Brain microvascular endothelial cell (primary cell): ENCODE data around the gene PIK3CD.

Source experiments
- DNase-seq: peaks from one replicate; pipeline ENCODE4 v3.0.0-alpha.2; 2020
- H3K27ac ChIP-seq: fragments of 250-450 bp; sonication (Bioruptor Pico); 2 replicates; pipeline ENCODE4 v1.5.1; 2020; ENCODE audit warnings: mild to moderate bottlenecking, moderate library complexity
- H3K27me3 ChIP-seq: fragments of 250-450 bp; sonication (Bioruptor Pico); replicated peaks from 2 replicates; pipeline ENCODE4 v1.5.1; 2020; ENCODE audit warnings: mild to moderate bottlenecking
- H3K36me3 ChIP-seq: fragments of 250-450 bp; sonication (Bioruptor Pico); replicated peaks from 2 replicates; pipeline ENCODE4 v1.5.1; 2020; ENCODE audit warnings: mild to moderate bottlenecking
- H3K4me3 ChIP-seq: 2 replicates; pipeline ENCODE4 v1.5.1; 2011; ENCODE audit warnings: low read depth, mild to moderate bottlenecking, control low read depth, low read length, moderate library complexity
- in situ Hi-C: cut with HindIII; loops from 2 replicates; pipeline ENCODE4 v1.10.0; 2017; ENCODE audit warnings: low sequenced_read_pairs, low pct_ligation_motif_present
- TF ChIP-seq, protein P1 (sequence below): IDR thresholded peaks from 2 replicates; pipeline ENCODE4 v1.5.1; 2011; ENCODE audit warnings: low read depth, mild to moderate bottlenecking, moderate library complexity, low read length, control low read depth, inconsistent platforms; ENCODE audit errors: missing control alignments

Gene PIK3CD

DNA sequence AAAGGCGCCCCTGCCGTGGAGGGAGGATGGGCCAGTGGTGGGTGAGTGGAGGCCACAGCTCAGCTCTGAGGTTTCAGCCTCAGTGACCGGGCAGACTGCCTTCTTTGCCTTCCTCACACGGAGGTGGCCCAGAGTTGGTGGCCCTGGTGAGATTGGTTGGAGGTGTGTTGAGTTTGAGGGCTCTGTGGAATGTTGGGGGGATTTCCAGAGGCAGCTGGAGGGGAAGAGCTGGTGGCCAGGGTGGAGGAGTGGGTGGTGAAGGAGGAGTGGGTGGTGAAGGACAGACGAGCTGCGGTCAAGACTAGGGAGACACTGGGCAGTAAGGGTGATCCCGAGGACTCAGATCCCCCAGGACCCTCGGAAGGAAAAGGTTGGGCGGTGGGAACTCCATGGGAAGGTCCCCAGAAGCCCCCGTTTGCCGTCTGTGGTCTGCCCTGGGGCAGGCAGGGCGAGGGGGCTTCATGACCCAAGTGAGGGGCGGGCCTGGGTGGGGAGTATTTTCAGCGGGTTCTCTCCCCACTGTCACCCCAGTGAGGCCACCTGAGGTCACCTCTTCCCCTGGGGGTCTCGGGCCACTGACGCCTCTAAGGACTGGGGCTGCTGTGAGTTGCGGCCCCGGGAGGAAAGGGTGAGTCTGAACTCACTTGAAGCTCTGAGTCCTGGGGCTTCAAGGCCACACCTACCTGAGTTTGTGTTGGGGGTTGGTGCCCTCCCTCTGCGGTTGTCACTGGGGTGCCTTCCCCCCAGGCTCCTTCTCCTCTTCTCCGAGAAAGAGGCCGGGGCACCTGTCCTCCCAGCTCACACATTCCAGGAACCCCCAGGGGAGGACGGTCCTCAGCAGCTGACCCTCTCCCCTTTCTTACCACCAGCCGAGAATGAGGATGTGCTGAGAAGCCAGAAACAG is 22.7 kb upstream of the PIK3CD start:
- TF ChIP-seq, protein P1, sequence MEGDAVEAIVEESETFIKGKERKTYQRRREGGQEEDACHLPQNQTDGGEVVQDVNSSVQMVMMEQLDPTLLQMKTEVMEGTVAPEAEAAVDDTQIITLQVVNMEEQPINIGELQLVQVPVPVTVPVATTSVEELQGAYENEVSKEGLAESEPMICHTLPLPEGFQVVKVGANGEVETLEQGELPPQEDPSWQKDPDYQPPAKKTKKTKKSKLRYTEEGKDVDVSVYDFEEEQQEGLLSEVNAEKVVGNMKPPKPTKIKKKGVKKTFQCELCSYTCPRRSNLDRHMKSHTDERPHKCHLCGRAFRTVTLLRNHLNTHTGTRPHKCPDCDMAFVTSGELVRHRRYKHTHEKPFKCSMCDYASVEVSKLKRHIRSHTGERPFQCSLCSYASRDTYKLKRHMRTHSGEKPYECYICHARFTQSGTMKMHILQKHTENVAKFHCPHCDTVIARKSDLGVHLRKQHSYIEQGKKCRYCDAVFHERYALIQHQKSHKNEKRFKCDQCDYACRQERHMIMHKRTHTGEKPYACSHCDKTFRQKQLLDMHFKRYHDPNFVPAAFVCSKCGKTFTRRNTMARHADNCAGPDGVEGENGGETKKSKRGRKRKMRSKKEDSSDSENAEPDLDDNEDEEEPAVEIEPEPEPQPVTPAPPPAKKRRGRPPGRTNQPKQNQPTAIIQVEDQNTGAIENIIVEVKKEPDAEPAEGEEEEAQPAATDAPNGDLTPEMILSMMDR: no peak
- H3K36me3 ChIP-seq: no peaks in the 10 kb centered on the region
- in situ Hi-C loops: no loop called here
- H3K4me3 ChIP-seq: no peak overlapping the region
- no peak for DNase-seq
- H3K27ac ChIP-seq: no peak overlapping the region
- no peaks in the 10 kb centered on the region for H3K27me3 ChIP-seq

- in situ Hi-C loops: no loop called here
- Histone ChIP-seq H3K4me3 (no peak overlapping the region), H3K36me3 (no peaks in the 10 kb centered on the region), H3K27me3 (no peaks in the 10 kb centered on the region), H3K27ac (no peak overlapping the region)
- DNase-seq: no peak
- TF ChIP-seq, protein P1: no peak
Measured at GRCh38 chr1:9629445-9630201, 21.9 kb upstream of the PIK3CD start.

DNA sequence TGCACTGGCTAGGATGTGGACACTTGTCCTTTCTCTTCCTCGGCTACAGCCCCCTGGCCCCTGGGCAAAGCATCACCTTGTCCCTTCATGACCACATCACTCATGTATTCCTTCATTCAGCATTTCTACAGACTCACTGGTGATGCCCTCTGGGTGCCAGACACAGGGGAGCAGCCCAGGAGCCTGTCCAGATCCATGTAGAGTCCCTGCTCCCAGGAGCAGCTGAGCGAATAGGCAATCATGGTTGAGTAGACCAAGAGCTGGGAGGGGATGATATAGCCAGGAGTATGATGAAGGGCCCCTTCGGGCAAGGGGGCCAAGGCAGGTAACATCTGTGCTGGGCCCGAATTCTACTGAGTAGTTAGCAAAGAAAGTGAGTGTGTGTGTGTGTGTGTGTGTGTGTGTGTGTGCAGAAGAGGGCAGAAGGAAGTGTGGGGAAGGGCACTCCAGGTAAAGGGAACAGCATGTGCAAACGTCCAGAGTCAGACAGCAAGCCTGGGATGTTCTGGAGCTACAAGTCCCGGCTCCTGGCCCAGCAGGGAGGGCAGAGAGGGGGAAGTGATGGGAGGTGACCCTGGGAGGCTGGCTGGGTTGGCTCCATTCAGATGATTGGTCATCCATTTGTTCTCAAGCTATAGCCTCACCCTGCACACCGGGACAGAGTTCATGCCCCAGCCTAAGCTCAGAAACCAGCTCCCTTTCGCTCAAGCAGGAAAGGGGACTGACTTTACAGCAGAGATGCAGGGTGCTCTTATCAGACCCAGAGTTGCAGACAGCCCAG is 21.0 kb upstream of the PIK3CD start:
- H3K36me3 ChIP-seq: no peaks in the 10 kb centered on the region
- TF ChIP-seq, protein P1: no peak
- in situ Hi-C loops: no loop called here
- H3K4me3 ChIP-seq: no peak overlapping the region
- no peak overlapping the region for H3K27ac ChIP-seq
- H3K27me3 ChIP-seq: no peaks in the 10 kb centered on the region
- no peak for DNase-seq

GRCh38 chr1:9631613-9632012 is 19.9 kb upstream of the PIK3CD start:
- no peak for DNase-seq
- H3K4me3 ChIP-seq: no peak overlapping the region
- in situ Hi-C loops: no loop called here
- no peaks in the 10 kb centered on the region for H3K27me3 ChIP-seq
- TF ChIP-seq, protein P1: no peak
- H3K27ac ChIP-seq: no peak overlapping the region
- H3K36me3 ChIP-seq: no peaks in the 10 kb centered on the region

DNA sequence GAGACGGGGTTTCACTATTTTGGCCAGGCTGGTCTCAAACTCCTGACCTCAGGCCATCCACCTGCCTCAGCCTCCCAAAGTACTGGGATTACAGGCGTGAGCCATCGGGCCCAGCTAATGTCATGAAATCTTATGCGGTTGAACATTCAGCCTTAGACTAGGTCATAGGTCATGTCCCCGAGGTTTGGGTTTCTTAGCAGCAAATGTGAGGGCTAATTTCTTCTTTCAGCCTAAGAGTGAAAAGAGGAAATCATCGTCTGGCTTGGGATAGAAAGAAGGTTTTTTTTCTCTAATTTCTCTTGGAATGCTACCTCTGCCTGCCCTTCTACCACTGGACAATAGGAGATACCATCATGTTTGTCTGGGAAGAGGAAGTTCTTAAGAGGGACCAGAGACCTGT is 18.0 kb upstream of the PIK3CD start:
- DNase-seq: no peak
- no peaks in the 10 kb centered on the region for H3K27me3 ChIP-seq
- TF ChIP-seq, protein P1: no peak
- H3K27ac ChIP-seq: no peak overlapping the region
- H3K4me3 ChIP-seq: no peak overlapping the region
- no peaks in the 10 kb centered on the region for H3K36me3 ChIP-seq
- in situ Hi-C loops: no loop called here
